RWPE1 (cell line): ENCODE measurements around the gene FREM3.

Source experiments
- CTCF ChIA-PET: fragments of 350-600 bp; sonication (Branson Sonifier 250); formaldehyde crosslinking; extraction: SDS; loops from one replicate; lab custom pipeline; 2021; lab: Yijun Ruan, JAX
- POLR2A ChIA-PET: fragments of 400-600 bp; formaldehyde crosslinking; extraction: SDS; loops from one replicate; lab custom pipeline; 2020; ENCODE audit warnings: antibody characterized with exemption; ENCODE audit not compliant: low non-redundant PET; lab: Yijun Ruan, JAX
- DNase-seq: peaks from one replicate; pipeline ENCODE4 v3.0.0; 2012; ENCODE audit warnings: low spot score
- H3K27ac ChIP-seq: fragments of 450-650 bp; 2 replicates; pipeline ENCODE4 v1.5.1; 2017
- TF ChIP-seq, protein P1 (sequence below): fragments of 450-650 bp; conservative IDR thresholded peaks from 2 replicates; pipeline ENCODE4 v1.5.1; 2017; ENCODE audit warnings: low read depth, mild to moderate bottlenecking

The FREM3 gene

DNA sequence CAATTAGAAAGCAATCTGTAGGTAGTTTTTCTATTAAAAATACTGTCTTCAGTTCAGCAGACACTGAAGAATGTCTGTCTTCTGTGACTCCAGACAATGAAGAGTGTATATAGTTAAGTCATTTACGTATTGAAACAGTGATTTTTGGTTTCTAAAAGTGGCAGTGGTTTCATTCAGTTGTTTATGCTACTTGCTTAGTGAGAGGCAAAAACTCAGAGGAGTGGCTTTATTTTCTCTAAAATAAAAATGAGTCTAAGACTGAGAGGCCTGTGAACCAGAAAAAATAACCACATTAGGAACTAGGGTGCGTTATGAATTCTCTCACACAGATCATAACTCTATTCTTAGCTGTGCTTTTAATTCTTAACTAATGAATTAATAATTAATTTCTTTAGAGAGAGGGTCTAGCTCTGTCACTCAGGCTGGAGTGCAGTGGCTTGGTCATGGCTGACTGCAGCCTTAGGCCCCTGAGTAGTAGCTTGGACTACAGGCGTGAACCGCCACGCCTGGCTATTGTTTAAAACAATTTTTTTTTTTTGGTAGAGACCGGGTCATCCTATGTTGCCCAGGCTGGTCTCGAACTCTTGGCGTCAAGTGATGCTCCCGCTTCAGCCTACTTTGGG lies 31.4 kb downstream of the FREM3 start:
- no peak for DNase-seq
- ChIA-PET CTCF (interaction anchor here (0.6 kb wide), 1 partner anchor 32 kb away, joined by 3 read pairs; no protein-coding TSS in a partner anchor), POLR2A (no interaction called here)
- TF ChIP-seq, protein P1, sequence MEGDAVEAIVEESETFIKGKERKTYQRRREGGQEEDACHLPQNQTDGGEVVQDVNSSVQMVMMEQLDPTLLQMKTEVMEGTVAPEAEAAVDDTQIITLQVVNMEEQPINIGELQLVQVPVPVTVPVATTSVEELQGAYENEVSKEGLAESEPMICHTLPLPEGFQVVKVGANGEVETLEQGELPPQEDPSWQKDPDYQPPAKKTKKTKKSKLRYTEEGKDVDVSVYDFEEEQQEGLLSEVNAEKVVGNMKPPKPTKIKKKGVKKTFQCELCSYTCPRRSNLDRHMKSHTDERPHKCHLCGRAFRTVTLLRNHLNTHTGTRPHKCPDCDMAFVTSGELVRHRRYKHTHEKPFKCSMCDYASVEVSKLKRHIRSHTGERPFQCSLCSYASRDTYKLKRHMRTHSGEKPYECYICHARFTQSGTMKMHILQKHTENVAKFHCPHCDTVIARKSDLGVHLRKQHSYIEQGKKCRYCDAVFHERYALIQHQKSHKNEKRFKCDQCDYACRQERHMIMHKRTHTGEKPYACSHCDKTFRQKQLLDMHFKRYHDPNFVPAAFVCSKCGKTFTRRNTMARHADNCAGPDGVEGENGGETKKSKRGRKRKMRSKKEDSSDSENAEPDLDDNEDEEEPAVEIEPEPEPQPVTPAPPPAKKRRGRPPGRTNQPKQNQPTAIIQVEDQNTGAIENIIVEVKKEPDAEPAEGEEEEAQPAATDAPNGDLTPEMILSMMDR = no peak
- H3K27ac ChIP-seq = no peak overlapping the region

DNA sequence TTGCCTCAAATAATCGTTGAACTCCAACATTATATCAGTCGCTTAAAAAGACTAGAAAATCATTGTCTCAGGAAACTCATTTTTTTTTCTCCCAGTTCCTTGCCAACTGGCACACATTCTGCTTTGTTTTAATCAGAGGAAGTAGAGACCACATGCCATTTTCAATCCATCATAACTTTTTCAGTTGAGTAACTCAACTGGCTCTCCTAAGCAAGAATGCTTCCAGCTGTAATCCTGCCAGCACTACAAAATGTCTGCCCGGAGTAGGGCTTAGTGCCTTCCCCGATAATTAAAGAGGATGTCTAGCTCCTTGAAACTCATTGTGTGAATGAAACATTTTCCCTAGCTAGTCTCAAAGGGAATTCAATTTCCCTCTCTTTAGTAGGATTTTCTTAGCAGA lies 33.0 kb downstream of the FREM3 start:
- H3K27ac ChIP-seq = no peak overlapping the region
- ChIA-PET CTCF (no interaction called here), POLR2A (no interaction called here)
- no peak for DNase-seq
- TF ChIP-seq, protein P1 = no peak

DNA sequence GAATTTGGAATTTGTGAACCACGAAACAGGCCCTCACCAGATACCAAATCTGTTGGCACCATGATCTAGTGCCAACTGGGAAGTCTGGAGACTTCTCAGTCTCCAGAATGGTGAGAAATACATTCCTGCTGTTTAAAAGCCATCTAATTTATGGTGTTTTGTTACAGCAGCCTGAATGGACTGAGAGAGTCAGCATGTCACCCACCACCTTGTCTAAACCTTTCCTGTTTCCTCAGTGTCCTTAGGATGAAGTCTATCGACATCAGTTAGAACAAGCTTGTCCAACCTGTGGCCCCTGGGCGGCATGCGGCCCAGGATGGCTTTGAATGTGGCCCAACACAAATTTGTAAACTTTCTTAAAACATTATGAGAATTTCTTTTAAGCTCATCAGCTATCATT lies 42.1 kb downstream of the FREM3 start:
- TF ChIP-seq, protein P1 = no peak
- H3K27ac ChIP-seq = no peak overlapping the region
- no peak for DNase-seq
- ChIA-PET POLR2A (no interaction called here), CTCF (no interaction called here)

DNA sequence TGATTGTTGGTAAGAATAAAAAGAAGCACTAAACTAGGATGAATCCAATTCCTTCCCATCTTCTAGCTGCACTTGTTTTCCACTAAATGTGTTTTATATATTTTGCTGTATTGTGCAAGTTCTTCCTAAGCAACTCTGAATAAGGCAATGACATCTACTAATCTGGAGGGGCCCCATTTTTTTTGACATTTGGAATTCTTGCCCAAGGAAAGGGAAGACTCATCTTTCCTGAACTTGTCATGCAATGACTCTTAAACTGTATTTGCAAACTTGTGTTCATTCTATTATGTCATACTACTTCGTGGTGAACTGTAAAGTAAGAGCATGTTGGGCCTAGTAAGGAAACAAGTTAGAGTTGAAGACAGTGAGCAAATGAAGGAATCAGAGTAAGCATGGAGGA lies 45.9 kb downstream of the FREM3 start:
- TF ChIP-seq, protein P1 = no peak
- H3K27ac ChIP-seq = no peak overlapping the region
- CTCF ChIA-PET = interaction anchor here (0.7 kb wide), 1 partner anchor 32 kb away, joined by 3 read pairs; no protein-coding TSS in a partner anchor
- POLR2A ChIA-PET = no interaction called here
- no peak for DNase-seq

DNA sequence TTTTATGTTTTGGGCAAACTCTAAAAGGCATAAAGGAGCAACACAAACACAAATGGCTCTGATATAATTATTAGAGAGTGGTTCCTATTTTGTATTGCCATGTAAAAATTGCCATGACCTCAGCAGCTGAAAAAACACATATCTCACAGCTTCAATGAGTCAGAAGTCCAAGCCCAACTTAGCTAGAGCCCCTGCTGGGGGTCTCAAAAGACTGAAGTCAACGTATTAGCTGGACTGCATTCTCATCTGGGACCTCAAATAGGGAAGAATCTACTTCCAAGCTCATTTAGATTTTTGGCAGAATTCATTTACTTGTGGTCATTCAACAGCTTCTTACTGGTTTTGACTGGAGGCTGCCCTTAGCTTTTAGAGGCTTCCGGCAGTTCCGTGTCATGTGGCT lies 47.4 kb downstream of the FREM3 start:
- no peak overlapping the region for H3K27ac ChIP-seq
- TF ChIP-seq, protein P1 = no peak
- no peak for DNase-seq
- ChIA-PET CTCF (no interaction called here), POLR2A (no interaction called here)

DNA sequence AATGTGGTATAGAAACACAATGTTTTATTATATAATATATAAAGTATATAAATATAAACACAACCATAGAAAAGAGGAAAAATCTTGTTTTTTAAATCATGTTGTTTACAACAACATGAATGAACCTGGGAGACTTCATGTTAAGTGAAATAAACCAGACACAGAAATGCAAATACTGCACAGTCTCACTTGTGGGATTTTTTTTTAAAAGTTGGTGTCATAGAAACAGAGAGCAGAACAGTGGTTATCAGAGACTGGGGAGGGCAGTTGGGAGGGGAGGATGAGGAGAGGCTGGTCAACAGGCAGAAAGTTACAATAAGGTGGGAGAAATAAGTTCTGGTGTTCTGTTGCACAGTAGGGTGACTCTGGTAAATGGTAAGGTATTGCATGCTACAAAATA lies 57.1 kb downstream of the FREM3 start:
- ChIA-PET POLR2A (no interaction called here), CTCF (no interaction called here)
- H3K27ac ChIP-seq = no peak overlapping the region
- DNase-seq = no peak
- TF ChIP-seq, protein P1 = no peak
